ENCODE data around the gene ABCG2.
"Not testable (repeated sequence)": the region's sequence is repeated elsewhere in the genome, so short reads cannot be mapped to it uniquely, and the experiment has no call there.

The ABCG2 gene

GRCh38 chr4:88130544-88131305, 27.7 kb downstream of the ABCG2 start:
- TF ChIP-seq CTCF (IDR thresholded peaks at IDR 0.05; ENCODE audit: low read depth, low read length, missing control alignments) = no peak
- no peak for DNase-seq (ENCODE audit: extremely low read depth, low read depth)
- no peak overlapping the region for H3K4me3 ChIP-seq (replicated peaks; ENCODE audit: low read depth, low read length)

- DNase-seq (ENCODE audit: extremely low read depth, low read depth) = no peak
- no peak overlapping the region for H3K4me3 ChIP-seq (replicated peaks; ENCODE audit: low read depth, low read length)
- TF ChIP-seq CTCF (IDR thresholded peaks at IDR 0.05; ENCODE audit: low read depth, low read length, missing control alignments) = no peak
These were observed 28.4 kb downstream of the ABCG2 start for GRCh38 chr4:88130003-88130402.

GRCh38 chr4:88122260-88122659, 36.2 kb downstream of the ABCG2 start:
- not testable (repeated sequence) for DNase-seq (ENCODE audit: extremely low read depth, low read depth)

GRCh38 chr4:88119943-88120342, 38.5 kb downstream of the ABCG2 start:
- no peak for TF ChIP-seq CTCF (IDR thresholded peaks at IDR 0.05; ENCODE audit: low read depth, low read length, missing control alignments)

More at GRCh38 chr4:88122260-88122659, 36.2 kb downstream of the ABCG2 start:
- H3K4me3 ChIP-seq (replicated peaks; ENCODE audit: low read depth, low read length) = not testable (repeated sequence)

GRCh38 chr4:88115587-88115986, 42.9 kb downstream of the ABCG2 start:
- no peak for TF ChIP-seq CTCF (IDR thresholded peaks at IDR 0.05; ENCODE audit: low read depth, low read length, missing control alignments)
- no peak overlapping the region for H3K4me3 ChIP-seq (replicated peaks; ENCODE audit: low read depth, low read length)
- no peak for DNase-seq (ENCODE audit: extremely low read depth, low read depth)

More at GRCh38 chr4:88119943-88120342, 38.5 kb downstream of the ABCG2 start:
- H3K4me3 ChIP-seq (replicated peaks; ENCODE audit: low read depth, low read length) = no peak overlapping the region
- no peak for DNase-seq (ENCODE audit: extremely low read depth, low read depth)

- no peak for TF ChIP-seq CTCF (IDR thresholded peaks at IDR 0.05; ENCODE audit: low read depth, low read length, missing control alignments)
- no peak for DNase-seq (ENCODE audit: extremely low read depth, low read depth)
These were observed 45.6 kb downstream of the ABCG2 start for GRCh38 chr4:88112856-88113255.

GRCh38 chr4:88110826-88111225, 47.6 kb downstream of the ABCG2 start:
- DNase-seq (ENCODE audit: extremely low read depth, low read depth) = no peak
- no peak overlapping the region for H3K4me3 ChIP-seq (replicated peaks; ENCODE audit: low read depth, low read length)
- no peak for TF ChIP-seq CTCF (IDR thresholded peaks at IDR 0.05; ENCODE audit: low read depth, low read length, missing control alignments)

More at GRCh38 chr4:88112856-88113255, 45.6 kb downstream of the ABCG2 start:
- H3K4me3 ChIP-seq (replicated peaks; ENCODE audit: low read depth, low read length) = no peak overlapping the region

Measured in HFF-Myc (cell line).